Mesothelial cell of epicardium (in vitro differentiated cells): ENCODE data around the gene CFAP69. TPM values are rescaled to one million over a fixed set of nuclear protein-coding genes. Genes with fewer than 3 reads are reported as not detected.

ENCODE experiments used
- DNase-seq, 2 experiments: peaks; one replicate each; pipeline ENCODE4 v3.0.0; 2021; ENCODE audit warnings: low spot score in 2 of 2; ENCODE audit not compliant: unreplicated experiment in 2 of 2
- H3K27ac Mint-ChIP-seq: 2 replicates; pipeline ENCODE4 v1.8.0; 2021; ENCODE audit warnings: mixed read lengths
- H3K27me3 Mint-ChIP-seq: 2 replicates; pipeline ENCODE4 v1.8.0; 2021; ENCODE audit warnings: low read depth, mixed read lengths
- H3K36me3 Mint-ChIP-seq: 2 replicates; pipeline ENCODE4 v1.8.0; 2021; ENCODE audit warnings: mixed read lengths
- H3K4me1 Mint-ChIP-seq: 2 replicates; pipeline ENCODE4 v1.8.0; 2021; ENCODE audit warnings: mixed read lengths
- H3K4me3 Mint-ChIP-seq: 2 replicates; pipeline ENCODE4 v1.8.0; 2021; ENCODE audit warnings: mild to moderate bottlenecking, moderate library complexity, mixed read lengths
- H3K9me3 Mint-ChIP-seq: 2 replicates; pipeline ENCODE4 v1.8.0; 2021; ENCODE audit warnings: mixed read lengths
- total RNA-seq: library from RNA; stranded (reverse); gene quantifications from 3 replicates; pipeline ENCODE4 v1.2.1, GENCODE V29; 2021
- TF ChIP-seq, protein P1 (sequence below): fragments of 200-600 bp; sonication (generic); IDR thresholded peaks from one replicate; pipeline ENCODE4 v1.5.0; 2021; ENCODE audit warnings: antibody characterized with exemption; ENCODE audit not compliant: unreplicated experiment

CFAP69 gene
- total RNA-seq, 1 donor from 2014 or later: 3.7 TPM

DNA sequence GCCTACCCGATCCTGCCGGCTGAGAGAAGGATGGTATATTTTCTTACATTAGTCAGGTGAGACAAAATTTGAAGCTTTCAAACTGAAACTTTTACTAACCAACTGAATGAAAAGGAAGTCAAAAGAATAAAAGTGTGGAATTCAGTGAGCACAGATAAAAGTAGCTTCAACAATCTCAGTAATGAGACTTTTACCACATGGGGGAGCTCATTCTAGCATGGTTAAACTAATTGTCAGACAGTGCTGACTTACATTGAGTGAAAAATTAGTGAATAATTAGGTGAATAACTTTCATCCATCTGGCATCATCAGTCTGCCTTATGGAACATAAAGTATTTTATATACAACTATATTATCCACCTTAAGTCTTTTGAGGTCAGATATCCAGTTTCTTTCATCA is 67.8 kb downstream of the CFAP69 start:
- Mint-ChIP-seq H3K27me3 (peaks cover 23% of the 10 kb centered on the region), H3K36me3 (no peaks in the 10 kb centered on the region)
- TF ChIP-seq, protein P1, sequence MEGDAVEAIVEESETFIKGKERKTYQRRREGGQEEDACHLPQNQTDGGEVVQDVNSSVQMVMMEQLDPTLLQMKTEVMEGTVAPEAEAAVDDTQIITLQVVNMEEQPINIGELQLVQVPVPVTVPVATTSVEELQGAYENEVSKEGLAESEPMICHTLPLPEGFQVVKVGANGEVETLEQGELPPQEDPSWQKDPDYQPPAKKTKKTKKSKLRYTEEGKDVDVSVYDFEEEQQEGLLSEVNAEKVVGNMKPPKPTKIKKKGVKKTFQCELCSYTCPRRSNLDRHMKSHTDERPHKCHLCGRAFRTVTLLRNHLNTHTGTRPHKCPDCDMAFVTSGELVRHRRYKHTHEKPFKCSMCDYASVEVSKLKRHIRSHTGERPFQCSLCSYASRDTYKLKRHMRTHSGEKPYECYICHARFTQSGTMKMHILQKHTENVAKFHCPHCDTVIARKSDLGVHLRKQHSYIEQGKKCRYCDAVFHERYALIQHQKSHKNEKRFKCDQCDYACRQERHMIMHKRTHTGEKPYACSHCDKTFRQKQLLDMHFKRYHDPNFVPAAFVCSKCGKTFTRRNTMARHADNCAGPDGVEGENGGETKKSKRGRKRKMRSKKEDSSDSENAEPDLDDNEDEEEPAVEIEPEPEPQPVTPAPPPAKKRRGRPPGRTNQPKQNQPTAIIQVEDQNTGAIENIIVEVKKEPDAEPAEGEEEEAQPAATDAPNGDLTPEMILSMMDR: no peak

DNA sequence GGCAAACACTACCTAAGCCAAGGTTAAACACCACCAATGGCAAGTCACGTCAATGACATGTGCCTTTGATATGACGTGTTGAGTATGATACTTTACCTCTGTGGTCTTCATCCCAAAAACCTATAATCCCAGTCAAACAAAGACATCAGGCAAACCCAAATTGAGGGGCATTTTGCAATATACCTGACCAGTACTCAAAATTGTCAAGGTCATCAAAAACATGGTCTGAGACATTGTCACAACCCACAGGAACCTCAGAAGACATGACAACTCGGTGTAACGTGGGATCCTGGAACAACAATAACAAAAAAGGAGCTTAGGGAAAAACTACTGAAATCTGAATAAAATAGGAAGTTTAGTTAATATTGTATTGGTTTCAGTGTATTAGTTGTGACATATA is 68.9 kb downstream of the CFAP69 start:
- peaks cover 31% of the 10 kb centered on the region for H3K27me3 Mint-ChIP-seq
- H3K4me1 Mint-ChIP-seq: no peaks in the 10 kb centered on the region
- no peak overlapping the region for H3K4me3 Mint-ChIP-seq
- no peak overlapping the region for H3K27ac Mint-ChIP-seq
- TF ChIP-seq, protein P1: no peak
- no peaks in the 10 kb centered on the region for H3K9me3 Mint-ChIP-seq
- no peaks in the 10 kb centered on the region for H3K36me3 Mint-ChIP-seq
- DNase-seq: no peak

More for the DNA sequence above, 67.8 kb downstream of the CFAP69 start:
- DNase-seq: no peak
- Mint-ChIP-seq H3K27ac (no peak overlapping the region), H3K4me1 (no peaks in the 10 kb centered on the region), H3K9me3 (no peaks in the 10 kb centered on the region), H3K4me3 (no peak overlapping the region)

DNA sequence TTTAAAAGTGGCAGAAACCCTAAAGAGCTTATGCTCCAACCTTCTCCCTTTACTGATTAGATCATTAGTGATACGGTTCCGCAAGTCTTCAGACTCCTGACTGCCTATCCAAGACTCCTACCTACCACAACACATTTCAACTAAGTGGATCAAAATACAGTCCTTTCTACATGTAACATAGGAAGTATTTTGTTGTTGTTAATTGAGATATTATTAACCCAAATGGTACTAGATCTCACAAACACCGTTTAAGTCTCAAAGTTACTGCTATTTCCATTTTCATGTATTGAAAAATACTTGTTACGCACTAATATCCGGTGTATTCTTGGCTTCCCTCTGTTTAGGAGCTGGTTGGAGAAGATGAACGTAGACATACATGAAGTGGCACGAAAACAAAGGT is 75.0 kb downstream of the CFAP69 start:
- TF ChIP-seq, protein P1: no peak

DNA sequence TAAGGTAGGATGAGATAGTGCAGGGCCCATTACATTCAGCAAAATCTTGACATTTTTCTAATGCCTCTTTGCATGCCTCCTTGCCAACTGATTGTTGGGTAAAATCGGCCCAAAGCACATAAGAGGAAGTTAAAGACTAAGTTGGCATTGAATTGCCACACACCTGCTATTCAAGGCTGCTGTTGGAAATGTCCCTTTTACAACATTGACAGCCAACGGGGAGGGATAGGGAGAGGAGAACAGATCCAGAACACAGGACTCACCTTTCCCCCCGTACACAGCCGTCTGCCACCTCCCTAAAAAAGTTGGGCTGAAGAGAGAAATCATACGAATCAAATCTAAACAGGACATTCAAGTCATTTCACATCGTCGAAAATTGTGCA is 75.4 kb downstream of the CFAP69 start:
- peak overlapping the region; percentile 51 for H3K4me3 Mint-ChIP-seq
- peaks cover 5% of the 10 kb centered on the region for H3K4me1 Mint-ChIP-seq
- DNase-seq: no peak
- H3K27ac Mint-ChIP-seq: no peak overlapping the region
- H3K9me3 Mint-ChIP-seq: no peaks in the 10 kb centered on the region
- H3K27me3 Mint-ChIP-seq: peaks cover 85% of the 10 kb centered on the region
- TF ChIP-seq, protein P1: no peak
- no peaks in the 10 kb centered on the region for H3K36me3 Mint-ChIP-seq

More for the DNA sequence above, 75.0 kb downstream of the CFAP69 start:
- no peak overlapping the region for H3K27ac Mint-ChIP-seq
- H3K4me3 Mint-ChIP-seq: no peak overlapping the region
- peaks cover 5% of the 10 kb centered on the region for H3K4me1 Mint-ChIP-seq
- H3K27me3 Mint-ChIP-seq: peaks cover 84% of the 10 kb centered on the region
- H3K9me3 Mint-ChIP-seq: no peaks in the 10 kb centered on the region
- H3K36me3 Mint-ChIP-seq: no peaks in the 10 kb centered on the region
- no peak for DNase-seq

DNA sequence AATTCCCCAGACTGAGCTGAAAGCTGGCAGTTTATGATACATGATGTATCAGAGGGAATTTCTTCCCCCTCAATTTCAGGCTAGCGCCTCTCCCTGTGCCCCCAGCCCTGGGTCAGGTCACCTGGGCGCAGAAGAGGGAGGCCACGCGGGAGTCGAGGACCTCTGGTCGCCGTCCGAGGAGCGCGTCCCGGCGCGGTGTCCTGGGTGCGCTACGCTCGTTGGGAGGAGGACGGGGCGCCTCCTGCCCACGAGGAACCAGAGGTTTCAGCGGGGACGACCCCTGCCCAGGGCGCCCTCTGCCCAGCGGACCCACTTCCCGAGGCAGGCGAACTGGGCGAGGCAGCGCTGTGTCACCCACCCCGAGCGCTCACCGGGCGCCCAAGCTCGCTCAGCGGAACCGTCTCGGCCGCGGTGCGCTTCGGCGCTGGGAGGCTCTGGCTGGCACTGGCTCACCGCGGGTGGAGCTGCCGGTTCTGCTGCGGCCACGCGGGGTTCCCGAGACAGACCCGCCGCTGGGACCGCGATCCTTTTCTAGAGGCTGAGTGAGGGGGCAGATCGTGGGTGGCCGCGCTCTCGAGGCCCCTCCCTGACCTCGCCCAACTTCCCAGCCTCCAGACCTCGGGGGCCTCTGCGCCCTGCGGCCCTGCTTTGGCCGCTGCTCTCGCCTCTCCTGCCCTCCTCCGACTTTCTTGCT is 76.0 kb downstream of the CFAP69 start, which contains the start of gene FAM237B:
Gene FAM237B, minus strand, starts transcription at position 504 of the 694 bp plus-strand sequence. CDS start 1,556 bp downstream, outside the sequence.
- Mint-ChIP-seq H3K4me1 (peaks cover 5% of the 10 kb centered on the region), H3K36me3 (no peaks in the 10 kb centered on the region), H3K27me3 (peaks cover 87% of the 10 kb centered on the region), H3K27ac (no peak within 1 kb of the TSS), H3K9me3 (no peaks in the 10 kb centered on the region), H3K4me3 (peak within 1 kb of the TSS; percentile 51)
- TF ChIP-seq, protein P1: no peak
- peak in 1 of 2 experiments; percentile 29 for DNase-seq
